ENCODE measurements around the gene FAF1.

DNA sequence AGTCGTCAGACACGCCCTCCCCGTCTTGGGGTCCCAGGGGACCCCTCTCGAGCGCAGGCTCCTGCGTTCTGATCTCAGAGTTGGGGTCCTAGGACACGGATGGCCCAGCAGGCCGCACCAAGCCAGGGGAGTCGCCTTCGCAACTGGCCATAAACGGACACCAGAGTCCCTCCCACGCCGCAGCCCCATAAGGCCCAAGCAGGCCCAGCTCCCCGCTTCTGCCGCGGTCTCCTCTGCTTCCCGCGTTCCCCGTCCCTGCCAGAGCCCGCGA, 537.5 kb downstream of the FAF1 start:
- TF ChIP-seq, protein P1, sequence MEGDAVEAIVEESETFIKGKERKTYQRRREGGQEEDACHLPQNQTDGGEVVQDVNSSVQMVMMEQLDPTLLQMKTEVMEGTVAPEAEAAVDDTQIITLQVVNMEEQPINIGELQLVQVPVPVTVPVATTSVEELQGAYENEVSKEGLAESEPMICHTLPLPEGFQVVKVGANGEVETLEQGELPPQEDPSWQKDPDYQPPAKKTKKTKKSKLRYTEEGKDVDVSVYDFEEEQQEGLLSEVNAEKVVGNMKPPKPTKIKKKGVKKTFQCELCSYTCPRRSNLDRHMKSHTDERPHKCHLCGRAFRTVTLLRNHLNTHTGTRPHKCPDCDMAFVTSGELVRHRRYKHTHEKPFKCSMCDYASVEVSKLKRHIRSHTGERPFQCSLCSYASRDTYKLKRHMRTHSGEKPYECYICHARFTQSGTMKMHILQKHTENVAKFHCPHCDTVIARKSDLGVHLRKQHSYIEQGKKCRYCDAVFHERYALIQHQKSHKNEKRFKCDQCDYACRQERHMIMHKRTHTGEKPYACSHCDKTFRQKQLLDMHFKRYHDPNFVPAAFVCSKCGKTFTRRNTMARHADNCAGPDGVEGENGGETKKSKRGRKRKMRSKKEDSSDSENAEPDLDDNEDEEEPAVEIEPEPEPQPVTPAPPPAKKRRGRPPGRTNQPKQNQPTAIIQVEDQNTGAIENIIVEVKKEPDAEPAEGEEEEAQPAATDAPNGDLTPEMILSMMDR (IDR thresholded peaks at IDR 0.05): no peak
- TF ChIP-seq EP300 (IDR thresholded peaks at IDR 0.05) (no peak), POLR2A (IDR thresholded peaks at IDR 0.05) (no peak)

All from tibial nerve (tissue), 4 donors.